ENCODE results near the gene CACNA2D3. TPM values are rescaled to one million over a fixed set of nuclear protein-coding genes. Genes with fewer than 3 reads are reported as not detected.

The CACNA2D3 gene
- total RNA-seq, 1 donor from 2014 or later, result 0.70 TPM

- H4K20me1 ChIP-seq (ENCODE audit: insufficient read depth, low read length), result no peaks in the 10 kb centered on the region
- no peak overlapping the region for H3K4me3 ChIP-seq (ENCODE audit: insufficient read depth, low read depth, low read length)
- no peaks in the 10 kb centered on the region for H3K27me3 ChIP-seq (ENCODE audit: insufficient read depth, low read length)
- FAIRE-seq (no peak), DNase-seq (ENCODE audit: low read depth) (no peak)
- no peak overlapping the region for H3K9ac ChIP-seq (ENCODE audit: low read length)
- Mint-ChIP-seq H3K4me3 (ENCODE audit: unreplicated experiment) (no peak overlapping the region), H3K27ac (ENCODE audit: unreplicated experiment) (no peak overlapping the region), H3K4me1 (ENCODE audit: low read depth, unreplicated experiment) (peaks cover 5% of the 10 kb centered on the region), H3K9me3 (ENCODE audit: unreplicated experiment) (no peaks in the 10 kb centered on the region), H3K36me3 (ENCODE audit: low read depth, unreplicated experiment) (no peaks in the 10 kb centered on the region), H3K27me3 (ENCODE audit: low read depth, unreplicated experiment) (no peaks in the 10 kb centered on the region)
- no peak overlapping the region for H3K27ac ChIP-seq (ENCODE audit: low read depth, low read length)
- H3K9me3 ChIP-seq (ENCODE audit: insufficient read depth, low read depth, low read length), result no peaks in the 10 kb centered on the region
- H3K4me2 ChIP-seq (ENCODE audit: low read length), result peak overlapping the region; percentile 27
- peaks cover 24% of the 10 kb centered on the region for H3K4me1 ChIP-seq (ENCODE audit: insufficient read depth, low read length)
- H2AFZ ChIP-seq (ENCODE audit: low read depth, low read length), result no peak overlapping the region
- no peaks in the 10 kb centered on the region for H3K36me3 ChIP-seq (ENCODE audit: insufficient read depth, low read length)
- H3K79me2 ChIP-seq (ENCODE audit: insufficient read depth, low read length), result no peaks in the 10 kb centered on the region
- no peak for TF ChIP-seq EZH2 (IDR thresholded peaks at IDR 0.05; ENCODE audit: insufficient read depth, low read length)
- TF ChIP-seq, protein P1, sequence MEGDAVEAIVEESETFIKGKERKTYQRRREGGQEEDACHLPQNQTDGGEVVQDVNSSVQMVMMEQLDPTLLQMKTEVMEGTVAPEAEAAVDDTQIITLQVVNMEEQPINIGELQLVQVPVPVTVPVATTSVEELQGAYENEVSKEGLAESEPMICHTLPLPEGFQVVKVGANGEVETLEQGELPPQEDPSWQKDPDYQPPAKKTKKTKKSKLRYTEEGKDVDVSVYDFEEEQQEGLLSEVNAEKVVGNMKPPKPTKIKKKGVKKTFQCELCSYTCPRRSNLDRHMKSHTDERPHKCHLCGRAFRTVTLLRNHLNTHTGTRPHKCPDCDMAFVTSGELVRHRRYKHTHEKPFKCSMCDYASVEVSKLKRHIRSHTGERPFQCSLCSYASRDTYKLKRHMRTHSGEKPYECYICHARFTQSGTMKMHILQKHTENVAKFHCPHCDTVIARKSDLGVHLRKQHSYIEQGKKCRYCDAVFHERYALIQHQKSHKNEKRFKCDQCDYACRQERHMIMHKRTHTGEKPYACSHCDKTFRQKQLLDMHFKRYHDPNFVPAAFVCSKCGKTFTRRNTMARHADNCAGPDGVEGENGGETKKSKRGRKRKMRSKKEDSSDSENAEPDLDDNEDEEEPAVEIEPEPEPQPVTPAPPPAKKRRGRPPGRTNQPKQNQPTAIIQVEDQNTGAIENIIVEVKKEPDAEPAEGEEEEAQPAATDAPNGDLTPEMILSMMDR (IDR thresholded peaks at IDR 0.05; ENCODE audit: insufficient read depth, low read depth, low read length), result no peak
Measured at GRCh38 chr3:54863786-54864185, 741.4 kb downstream of the CACNA2D3 start.

DNA sequence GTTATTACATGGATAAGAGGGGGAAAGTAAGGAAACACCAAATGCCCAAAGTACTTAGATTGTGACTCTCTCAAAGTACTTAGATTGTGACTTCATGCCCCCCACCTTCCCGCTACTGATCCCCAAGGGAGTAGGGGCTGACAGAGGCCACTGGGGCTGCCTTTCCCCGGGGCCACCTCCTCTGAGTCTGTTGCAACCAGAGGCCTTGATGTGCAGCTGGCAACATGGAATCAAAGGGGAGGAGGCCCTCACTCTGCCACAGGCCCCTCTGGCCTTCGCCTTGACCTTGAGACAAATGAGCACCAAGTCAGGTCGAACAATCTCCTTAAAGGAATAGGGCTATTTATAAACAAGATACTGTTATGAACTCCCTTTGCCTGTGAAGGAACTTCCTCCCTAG, 743.0 kb downstream of the CACNA2D3 start:
- Mint-ChIP-seq H3K27me3 (ENCODE audit: low read depth, unreplicated experiment) (no peaks in the 10 kb centered on the region), H3K9me3 (ENCODE audit: unreplicated experiment) (no peaks in the 10 kb centered on the region), H3K36me3 (ENCODE audit: low read depth, unreplicated experiment) (no peaks in the 10 kb centered on the region), H3K4me3 (ENCODE audit: unreplicated experiment) (no peak overlapping the region), H3K4me1 (ENCODE audit: low read depth, unreplicated experiment) (no peaks in the 10 kb centered on the region), H3K27ac (ENCODE audit: unreplicated experiment) (no peak overlapping the region)
- Histone ChIP-seq H3K79me2 (ENCODE audit: insufficient read depth, low read length) (no peaks in the 10 kb centered on the region), H3K4me3 (ENCODE audit: insufficient read depth, low read depth, low read length) (no peak overlapping the region), H3K27me3 (ENCODE audit: insufficient read depth, low read length) (no peaks in the 10 kb centered on the region), H4K20me1 (ENCODE audit: insufficient read depth, low read length) (no peaks in the 10 kb centered on the region), H3K9me3 (ENCODE audit: insufficient read depth, low read depth, low read length) (no peaks in the 10 kb centered on the region), H2AFZ (ENCODE audit: low read depth, low read length) (no peak overlapping the region), H3K27ac (ENCODE audit: low read depth, low read length) (no peak overlapping the region), H3K36me3 (ENCODE audit: insufficient read depth, low read length) (no peaks in the 10 kb centered on the region), H3K4me2 (ENCODE audit: low read length) (no peak overlapping the region), H3K4me1 (ENCODE audit: insufficient read depth, low read length) (peaks cover 22% of the 10 kb centered on the region), H3K9ac (ENCODE audit: low read length) (no peak overlapping the region)
- FAIRE-seq (no peak), DNase-seq (ENCODE audit: low read depth) (no peak)
- TF ChIP-seq, protein P1 (IDR thresholded peaks at IDR 0.05; ENCODE audit: insufficient read depth, low read depth, low read length), result no peak
- no peak for TF ChIP-seq EZH2 (IDR thresholded peaks at IDR 0.05; ENCODE audit: insufficient read depth, low read length)

DNA sequence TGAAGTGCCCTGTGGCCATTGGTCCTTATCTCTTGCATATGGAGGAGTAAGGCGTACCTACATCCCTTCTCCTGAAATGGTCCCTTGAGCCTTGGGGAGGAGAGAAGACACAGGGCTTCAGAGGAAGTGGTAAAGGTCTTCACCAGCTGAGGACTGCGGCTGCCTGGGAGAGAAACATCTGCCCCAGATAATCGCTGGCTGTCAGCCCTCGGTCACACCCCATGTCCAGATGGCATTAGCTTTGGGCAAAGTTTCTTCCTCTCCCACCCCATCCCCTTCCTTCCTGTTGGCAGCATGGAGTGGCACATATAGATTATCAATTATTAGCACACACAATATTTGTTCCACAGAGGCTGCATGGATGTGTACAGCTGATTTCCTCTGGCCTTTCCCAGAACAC, 743.9 kb downstream of the CACNA2D3 start:
- Mint-ChIP-seq H3K4me1 (ENCODE audit: low read depth, unreplicated experiment) (peaks cover 2% of the 10 kb centered on the region), H3K4me3 (ENCODE audit: unreplicated experiment) (no peak overlapping the region), H3K27ac (ENCODE audit: unreplicated experiment) (no peak overlapping the region), H3K27me3 (ENCODE audit: low read depth, unreplicated experiment) (no peaks in the 10 kb centered on the region), H3K9me3 (ENCODE audit: unreplicated experiment) (no peaks in the 10 kb centered on the region), H3K36me3 (ENCODE audit: low read depth, unreplicated experiment) (no peaks in the 10 kb centered on the region)
- no peaks in the 10 kb centered on the region for H3K79me2 ChIP-seq (ENCODE audit: insufficient read depth, low read length)
- H3K27me3 ChIP-seq (ENCODE audit: insufficient read depth, low read length), result no peaks in the 10 kb centered on the region
- H3K9me3 ChIP-seq (ENCODE audit: insufficient read depth, low read depth, low read length), result no peaks in the 10 kb centered on the region
- H4K20me1 ChIP-seq (ENCODE audit: insufficient read depth, low read length), result no peaks in the 10 kb centered on the region
- FAIRE-seq, result no peak
- H3K36me3 ChIP-seq (ENCODE audit: insufficient read depth, low read length), result no peaks in the 10 kb centered on the region
- no peak overlapping the region for H2AFZ ChIP-seq (ENCODE audit: low read depth, low read length)
- no peak overlapping the region for H3K4me2 ChIP-seq (ENCODE audit: low read length)
- H3K4me3 ChIP-seq (ENCODE audit: insufficient read depth, low read depth, low read length), result no peak overlapping the region
- H3K9ac ChIP-seq (ENCODE audit: low read length), result no peak overlapping the region
- DNase-seq (ENCODE audit: low read depth), result no peak
- TF ChIP-seq EZH2 (IDR thresholded peaks at IDR 0.05; ENCODE audit: insufficient read depth, low read length), result no peak
- TF ChIP-seq, protein P1 (IDR thresholded peaks at IDR 0.05; ENCODE audit: insufficient read depth, low read depth, low read length), result no peak
- peaks cover 28% of the 10 kb centered on the region for H3K4me1 ChIP-seq (ENCODE audit: insufficient read depth, low read length)
- no peak overlapping the region for H3K27ac ChIP-seq (ENCODE audit: low read depth, low read length)
